CD4-positive, alpha-beta T cell treated with Interleukin-17A for 4 hours (primary cell): ENCODE results near the gene KAZN.

ENCODE experiments used
- DNase-seq: peaks from one replicate; pipeline ENCODE4 v3.0.0-alpha.2; 2020; ENCODE audit warnings: mixed read lengths

Gene KAZN

GRCh38 chr1:14718476-14718875 is 120.0 kb downstream of the KAZN start:
- DNase-seq: no peak

DNA sequence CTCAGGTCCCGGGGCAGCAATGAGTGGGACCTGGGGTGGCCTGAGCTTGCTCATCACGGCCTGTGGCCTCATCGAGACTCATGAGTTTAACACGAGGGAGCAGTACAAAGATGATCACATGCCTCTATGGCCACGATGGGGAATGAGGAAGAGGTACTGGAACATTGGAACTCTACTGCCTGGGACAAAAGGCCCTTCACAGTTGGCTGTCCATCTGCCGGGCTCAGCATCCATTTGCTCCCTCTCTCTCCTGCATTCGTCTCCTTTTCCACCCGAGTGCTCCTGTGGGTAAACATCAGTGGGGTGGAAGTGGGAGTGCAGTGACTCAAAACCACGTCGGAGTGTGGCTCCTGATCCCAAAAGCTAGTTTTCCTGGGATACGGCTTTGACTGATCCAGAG is 124.9 kb downstream of the KAZN start:
- DNase-seq: no peak

DNA sequence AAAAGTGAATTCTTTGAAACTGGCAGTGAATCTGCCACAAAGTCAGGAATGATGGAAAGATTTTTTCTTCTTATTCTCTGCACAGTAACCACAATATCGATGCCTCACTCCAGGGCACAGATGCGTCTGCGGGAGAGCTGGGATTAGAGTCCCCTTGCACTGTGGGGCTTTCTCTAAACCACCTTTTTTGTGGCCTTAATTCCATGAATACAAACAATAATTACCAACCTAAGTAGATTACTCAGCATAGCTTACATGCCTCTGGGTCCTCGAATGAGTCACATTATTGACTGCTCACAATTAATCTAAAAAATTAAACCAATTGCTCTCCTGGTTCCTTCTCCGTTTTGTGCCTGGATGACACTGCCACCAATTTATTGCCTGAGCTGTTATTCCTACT is 125.8 kb downstream of the KAZN start:
- DNase-seq: no peak

DNA sequence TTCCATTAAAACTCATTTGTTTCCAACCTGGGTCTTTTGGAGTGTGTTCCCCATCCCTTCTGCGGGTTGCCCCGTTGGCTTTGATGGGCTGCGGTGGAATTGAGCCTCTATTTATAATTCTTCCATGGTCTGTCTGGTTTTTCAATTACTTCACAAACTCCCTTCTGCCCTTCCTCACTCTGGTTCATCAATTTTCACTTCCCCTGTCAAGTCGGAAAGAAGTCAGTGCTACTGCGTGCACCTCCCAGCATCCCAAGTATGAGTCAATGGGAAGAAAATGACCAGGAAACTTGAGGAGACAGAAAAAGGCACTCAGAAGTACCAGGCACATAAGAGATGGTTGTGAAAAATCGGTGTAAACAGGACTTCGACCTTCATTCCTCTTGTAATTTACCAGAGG is 126.2 kb downstream of the KAZN start:
- no peak for DNase-seq

DNA sequence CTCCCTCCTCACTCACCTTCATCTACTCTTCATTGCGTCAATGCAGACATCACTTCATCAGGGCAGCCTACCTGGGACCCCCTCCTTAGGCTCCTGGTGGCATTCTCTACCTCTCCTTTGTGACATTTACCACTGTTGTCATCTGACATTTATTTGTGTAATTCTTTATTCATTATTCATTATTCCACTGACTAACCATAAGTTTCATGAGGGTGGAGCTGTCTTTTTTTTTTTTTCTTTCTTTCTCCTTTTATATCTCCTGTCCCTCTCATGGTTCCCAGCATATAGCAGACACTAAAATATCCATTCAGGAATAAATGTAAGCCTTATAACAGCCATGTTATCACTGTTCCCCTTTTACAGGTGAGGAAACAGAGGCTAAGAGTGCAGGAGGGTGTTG is 126.8 kb downstream of the KAZN start:
- DNase-seq: no peak

DNA sequence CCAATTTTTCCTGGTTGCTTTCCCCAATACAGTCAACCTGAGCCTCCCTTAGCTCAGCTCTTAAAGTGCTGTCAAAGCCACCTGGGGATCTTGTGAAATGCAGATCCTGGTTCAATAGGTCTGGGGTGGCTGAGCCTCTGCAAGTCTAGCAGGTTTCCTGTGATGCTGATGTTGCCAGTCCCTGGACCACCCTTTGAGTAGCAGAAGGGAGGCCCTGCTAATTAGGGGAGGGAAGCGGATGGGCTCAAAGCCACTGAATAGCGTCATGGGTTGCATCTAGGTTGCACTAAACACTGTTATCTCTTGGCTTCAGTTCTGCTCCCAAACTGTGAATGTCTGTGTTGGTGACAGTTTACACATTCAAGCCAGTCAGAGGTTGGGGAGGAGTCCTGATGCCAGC is 127.2 kb downstream of the KAZN start:
- no peak for DNase-seq

- DNase-seq: no peak
Observed at GRCh38 chr1:14726606-14727005, 128.1 kb downstream of the KAZN start.

DNA sequence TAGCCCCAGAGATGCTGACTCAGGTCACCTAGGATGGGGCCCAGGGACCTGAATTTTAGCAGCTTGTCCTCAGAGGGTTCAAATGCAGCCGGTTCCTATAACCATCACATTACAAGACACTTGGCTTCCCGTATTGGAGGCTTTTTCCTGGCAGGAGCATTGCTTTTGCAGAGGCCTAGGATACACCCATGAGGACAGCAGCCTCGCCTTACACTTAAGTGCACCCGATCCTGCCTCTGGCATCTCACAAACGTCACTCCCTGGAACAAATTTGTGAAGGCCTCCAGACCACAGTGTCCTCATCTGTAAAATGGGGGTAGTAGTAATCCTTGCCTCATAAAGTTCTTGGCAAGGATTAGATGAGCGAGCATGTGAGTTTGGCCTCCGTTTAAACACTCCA is 130.0 kb downstream of the KAZN start:
- no peak for DNase-seq

- DNase-seq: no peak
Observed at GRCh38 chr1:14732728-14733047, 134.2 kb downstream of the KAZN start.

DNA sequence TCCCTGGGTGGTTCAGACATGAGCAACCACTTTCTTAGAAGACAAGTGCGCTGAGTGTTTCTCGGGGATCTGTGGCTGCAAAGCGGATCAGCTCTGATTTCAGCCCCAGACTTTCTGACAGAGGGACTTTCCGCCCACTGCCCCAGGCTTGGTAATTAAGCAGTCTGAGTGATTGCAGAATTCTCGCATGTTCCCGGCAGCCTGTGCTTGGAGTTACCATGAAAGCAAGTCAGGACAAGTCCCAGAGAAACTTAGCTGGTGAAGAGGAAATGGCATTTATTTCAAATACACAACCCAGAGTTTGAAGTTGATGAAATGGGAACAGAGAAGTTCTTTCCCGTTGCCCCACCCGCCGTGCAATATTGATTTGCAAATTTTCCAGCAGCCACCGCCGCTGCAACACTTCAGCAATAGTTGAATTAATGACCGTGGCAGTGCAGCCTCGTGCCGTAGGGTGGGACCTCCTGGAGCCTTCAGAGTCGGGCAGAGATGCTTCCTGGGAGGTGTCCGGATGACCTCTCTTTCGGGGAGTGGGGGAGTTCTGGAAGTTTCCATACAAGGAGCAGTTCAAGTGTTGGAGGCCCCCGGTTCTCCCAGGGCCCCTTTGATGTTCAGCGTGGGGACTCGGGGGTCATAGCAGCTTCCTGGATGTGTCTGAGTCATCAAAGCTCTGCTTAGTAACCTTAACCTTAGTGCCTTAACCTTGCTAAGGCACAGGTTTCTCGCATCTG is 134.7 kb downstream of the KAZN start:
- DNase-seq: no peak

GRCh38 chr1:14733779-14734140 is 135.3 kb downstream of the KAZN start:
- DNase-seq: no peak

DNA sequence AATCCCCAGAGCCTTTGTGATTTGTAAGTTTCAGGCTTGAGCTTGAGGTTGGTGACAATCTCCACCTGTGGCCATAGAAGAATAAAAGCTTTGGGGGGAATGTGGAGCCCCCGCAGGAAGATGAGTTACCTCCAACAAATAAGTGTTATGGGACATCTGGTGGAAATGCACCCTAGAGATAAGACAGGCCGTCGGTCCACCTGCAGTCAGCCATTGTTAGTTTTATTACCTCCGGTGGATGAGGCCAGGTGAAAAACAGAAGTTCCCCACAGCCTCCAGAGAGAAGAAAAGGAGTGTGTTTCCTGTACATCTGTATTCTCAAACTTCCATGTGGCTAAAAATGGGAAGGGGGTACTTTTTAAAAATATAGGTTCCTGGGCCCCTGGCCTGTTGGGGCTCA is 137.4 kb downstream of the KAZN start:
- DNase-seq: no peak

DNA sequence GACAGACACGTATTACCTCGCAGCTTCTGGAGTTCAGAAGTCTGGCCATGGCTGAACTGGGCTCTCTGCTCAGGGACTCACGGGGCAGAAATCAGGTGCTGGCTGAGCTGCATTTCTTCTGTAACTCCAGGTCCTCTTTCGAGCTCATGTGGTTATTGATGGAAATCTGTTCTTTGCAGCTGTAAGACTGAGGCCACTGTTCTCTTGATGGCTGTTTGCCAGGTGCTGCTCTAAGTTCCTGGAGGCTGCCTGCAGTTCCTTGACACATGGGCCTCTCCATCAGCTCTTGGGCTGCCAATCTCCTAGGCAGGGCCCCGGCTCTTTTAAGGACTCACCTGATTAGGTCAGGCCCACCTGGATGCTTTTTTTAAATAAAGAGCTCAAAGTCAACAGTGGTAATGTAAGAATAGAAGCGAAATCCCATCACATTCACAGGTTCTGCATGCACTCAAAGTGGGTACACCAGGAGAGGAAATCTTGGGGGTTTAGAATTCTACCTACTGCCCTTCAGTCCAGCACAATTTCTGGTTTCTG is 139.1 kb downstream of the KAZN start:
- DNase-seq: no peak

DNA sequence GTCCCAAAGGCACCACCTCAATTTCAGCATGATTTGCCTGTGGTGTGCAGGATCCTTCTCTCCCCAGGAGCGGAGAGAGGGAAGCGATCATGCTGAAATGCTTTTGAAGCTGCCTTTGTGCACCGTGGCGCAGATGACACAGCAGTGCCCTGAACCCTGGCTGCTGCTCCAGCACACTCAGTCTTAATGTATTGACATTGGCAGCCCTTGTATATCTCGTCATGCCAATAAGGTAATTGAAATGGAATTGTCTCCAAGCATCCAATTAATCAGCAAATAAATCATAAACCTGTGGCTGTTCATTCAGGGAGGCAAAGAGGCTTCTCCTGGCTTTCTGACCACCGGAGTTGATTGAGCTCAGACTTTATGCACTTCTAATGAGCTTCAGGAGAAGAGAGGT is 139.8 kb downstream of the KAZN start:
- DNase-seq: no peak

GRCh38 chr1:14738647-14739046 is 140.2 kb downstream of the KAZN start:
- no peak for DNase-seq

- DNase-seq: no peak
Observed at GRCh38 chr1:14739082-14739832, 140.8 kb downstream of the KAZN start.

- DNase-seq: no peak
Observed at GRCh38 chr1:14740016-14740415, 141.5 kb downstream of the KAZN start.

DNA sequence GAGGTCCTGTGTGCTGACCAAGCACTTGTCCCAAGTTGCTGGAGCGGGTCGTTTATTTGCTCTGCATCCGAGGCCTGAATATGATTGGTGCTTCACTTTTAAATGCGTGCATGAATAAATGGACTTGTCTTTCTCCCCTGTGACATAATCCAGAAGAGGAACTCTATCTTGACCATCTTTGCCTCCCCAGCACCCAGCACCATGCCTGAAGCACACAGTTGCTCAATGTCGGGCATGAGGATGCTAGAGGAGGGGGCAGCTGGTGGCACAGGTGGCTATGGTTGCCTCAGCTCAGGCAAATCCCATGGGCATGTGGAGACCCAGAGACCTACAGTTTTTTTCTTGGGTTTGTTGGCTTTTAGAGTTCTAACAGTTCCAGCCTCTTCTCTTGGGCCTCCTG is 142.6 kb downstream of the KAZN start:
- no peak for DNase-seq

DNA sequence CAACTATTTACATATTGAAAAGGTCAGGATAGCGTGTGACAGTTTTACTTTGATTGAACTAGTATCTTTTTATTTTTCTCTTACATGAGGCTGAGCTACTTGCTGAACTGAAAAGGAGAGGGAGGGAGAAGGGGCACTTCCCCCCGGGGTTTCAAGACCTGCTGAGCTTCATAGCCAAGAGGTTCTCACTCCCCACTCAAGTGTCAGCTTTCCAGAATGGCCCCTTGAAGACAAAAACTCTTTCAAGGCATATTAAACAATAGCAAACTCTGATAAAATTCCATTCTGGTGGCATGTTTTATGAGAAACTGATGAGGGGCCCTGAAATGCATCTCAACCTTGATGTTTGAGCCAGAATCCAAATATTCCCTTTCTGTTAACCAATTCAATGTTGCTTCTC is 143.0 kb downstream of the KAZN start:
- no peak for DNase-seq

DNA sequence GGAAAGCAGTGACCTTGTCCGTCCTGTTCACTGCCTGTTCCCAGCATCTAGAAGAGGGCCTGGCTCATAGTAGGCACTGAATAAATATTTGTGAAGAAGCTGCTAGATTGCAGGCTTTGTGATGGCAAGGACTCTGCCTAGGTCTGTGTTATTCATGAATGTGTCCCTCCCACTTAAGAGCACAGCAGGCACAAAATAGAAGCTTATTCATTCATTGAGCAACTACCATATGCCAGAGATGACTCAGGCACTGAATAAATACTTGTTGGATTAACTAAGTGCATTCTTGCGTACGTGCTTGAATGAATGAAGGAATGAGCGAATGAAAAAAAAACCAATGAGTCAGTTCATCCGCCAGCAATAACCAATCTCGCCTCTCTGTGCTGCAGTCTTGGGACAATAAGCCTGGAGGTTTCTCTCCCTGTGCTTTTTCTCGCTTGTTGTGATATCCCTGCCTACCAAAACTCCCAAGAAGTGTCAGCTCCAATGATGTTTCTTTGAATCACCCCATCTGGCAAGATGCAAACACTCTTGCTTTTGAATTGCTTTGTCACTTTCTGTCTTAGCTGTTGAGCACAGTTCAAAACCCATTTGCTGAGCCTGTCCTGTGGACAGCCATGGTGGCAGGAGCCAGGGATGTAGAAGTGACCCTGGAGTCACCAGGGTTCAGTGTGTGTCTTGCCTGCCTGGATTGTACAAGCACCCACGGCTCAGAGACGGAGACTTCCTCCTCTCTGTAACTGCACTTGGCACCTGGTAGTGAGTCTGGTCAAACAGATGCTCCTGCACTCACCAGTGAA is 143.9 kb downstream of the KAZN start:
- DNase-seq: no peak

- no peak for DNase-seq
Observed at GRCh38 chr1:14743368-14743767, 144.9 kb downstream of the KAZN start.

DNA sequence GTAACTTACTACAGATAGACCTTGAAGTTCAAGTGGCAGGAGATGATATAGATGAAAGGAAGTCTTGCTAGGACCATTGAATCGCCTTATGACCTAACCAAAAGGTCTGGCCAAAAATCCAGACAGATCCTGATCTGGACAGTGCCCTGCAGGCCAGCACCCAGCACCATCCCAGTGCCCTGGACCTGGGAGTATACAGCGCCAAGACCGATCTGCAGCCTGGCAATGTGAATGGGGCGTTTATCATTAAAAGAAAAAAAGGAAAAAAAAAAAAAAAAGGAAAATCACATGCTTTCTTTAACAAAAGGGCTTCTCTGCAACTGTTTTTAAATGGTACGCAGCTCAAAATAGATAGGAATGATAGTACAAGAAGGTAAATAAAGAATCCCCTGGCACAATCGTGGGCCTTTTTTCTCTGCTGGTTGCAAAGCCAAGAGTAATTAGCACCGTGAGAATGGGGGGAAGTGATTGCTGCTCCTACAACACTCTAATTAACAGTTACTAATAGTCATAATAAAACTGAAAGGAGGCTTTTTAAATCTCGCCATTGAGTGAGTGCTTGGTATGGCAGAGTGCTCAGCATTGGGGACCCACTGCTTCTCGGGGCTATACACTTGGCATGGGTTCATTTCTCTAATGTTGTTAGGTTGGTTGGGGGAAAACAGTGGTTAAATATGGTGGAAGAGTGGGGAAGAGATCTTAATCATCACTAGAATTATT is 146.7 kb downstream of the KAZN start:
- no peak for DNase-seq

DNA sequence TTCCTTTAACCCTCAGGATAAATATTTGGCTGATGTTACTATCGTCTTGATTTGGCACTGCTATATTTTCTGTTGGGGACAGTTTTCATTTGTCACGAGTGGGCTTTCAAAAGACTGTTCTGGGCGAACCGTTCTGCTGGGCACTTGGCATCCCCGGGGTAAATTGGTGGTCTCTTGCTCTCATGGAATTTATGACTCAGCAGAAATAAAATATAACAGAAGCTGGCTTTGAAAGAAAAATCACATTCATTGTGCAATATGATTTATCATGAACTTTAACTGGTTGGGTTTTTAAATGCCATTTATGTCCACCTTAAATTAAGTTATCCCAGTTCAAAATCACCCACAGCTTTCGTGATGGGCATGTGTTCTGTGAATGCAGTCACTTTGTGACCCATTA is 147.3 kb downstream of the KAZN start:
- no peak for DNase-seq
